ENCODE results near the gene ARHGAP15. TPM values are rescaled to one million over a fixed set of nuclear protein-coding genes. Genes with fewer than 3 reads are reported as not detected.

Gene ARHGAP15
- total RNA-seq, 4 donors from 2014 or later = 3.4 to 9.3 (median 6.4) TPM

GRCh38 chr2:143558665-143559064 lies 429.4 kb downstream of the ARHGAP15 start:
- Histone ChIP-seq H3K27me3 (no peaks in the 10 kb centered on the region), H3K9me3 (no peaks in the 10 kb centered on the region), H3K36me3 (no peaks in the 10 kb centered on the region), H3K4me3 (no peak overlapping the region), H3K27ac (peak overlapping the region in 1 of 4 donors; percentile 17), H3K4me1 (peaks cover 0 to 8% (median 0%) of the 10 kb centered on the region in 3 donors)
- no peak for TF ChIP-seq POLR2AphosphoS5 (IDR thresholded peaks at IDR 0.05)
- TF ChIP-seq EP300 (IDR thresholded peaks at IDR 0.05) = no peak
- no peak for TF ChIP-seq POLR2A (IDR thresholded peaks at IDR 0.05)
- TF ChIP-seq CTCF (IDR thresholded peaks at IDR 0.05) = no peak
- ATAC-seq = peak; percentile 48
- 67 to 100% methylated on average over 1 of the region's 1 CpG for WGBS, 2 donors (ENCODE audit: low coverage in 1 of 2)

DNA sequence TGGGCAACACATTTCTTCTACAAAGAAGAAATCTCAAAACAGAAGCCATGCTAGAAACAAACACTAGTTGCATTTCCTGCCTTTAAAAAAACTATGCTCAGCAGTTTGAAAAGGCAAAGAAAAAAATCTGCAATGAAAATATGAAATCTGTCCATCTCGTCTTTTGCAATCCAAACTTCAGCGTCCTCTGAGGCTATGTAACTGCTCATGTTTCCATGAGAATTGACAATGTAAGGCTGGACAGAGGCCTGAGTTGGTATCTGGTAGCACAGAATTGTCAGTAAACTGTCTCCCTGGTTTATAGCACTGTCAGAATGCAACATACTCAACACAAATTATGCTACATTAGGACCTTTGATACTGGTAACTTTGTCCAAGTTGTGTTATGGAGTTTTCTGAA lies 429.9 kb downstream of the ARHGAP15 start:
- no peak for TF ChIP-seq POLR2AphosphoS5 (IDR thresholded peaks at IDR 0.05)
- no peak for TF ChIP-seq POLR2A (IDR thresholded peaks at IDR 0.05)
- no peak for TF ChIP-seq EP300 (IDR thresholded peaks at IDR 0.05)
- WGBS, 2 donors (ENCODE audit: low coverage in 1 of 2) = 20 to 50% methylated on average over 1 to 2 of the region's 2 CpGs
- no peaks in the 10 kb centered on the region for H3K9me3 ChIP-seq
- no peak for ATAC-seq
- H3K4me1 ChIP-seq = peaks cover 0 to 8% (median 0%) of the 10 kb centered on the region in 3 donors
- no peaks in the 10 kb centered on the region for H3K36me3 ChIP-seq
- H3K4me3 ChIP-seq = no peak overlapping the region
- H3K27me3 ChIP-seq = no peaks in the 10 kb centered on the region
- peak overlapping the region in 1 of 4 donors; percentile 17 for H3K27ac ChIP-seq

- no peak for ATAC-seq
- Histone ChIP-seq H3K4me1 (peaks cover 0 to 8% (median 0%) of the 10 kb centered on the region in 3 donors), H3K27ac (no peak overlapping the region), H3K27me3 (no peaks in the 10 kb centered on the region), H3K36me3 (no peaks in the 10 kb centered on the region), H3K9me3 (no peaks in the 10 kb centered on the region), H3K4me3 (no peak overlapping the region)
- 93 to 95% methylated on average over 6 to 7 of the region's 7 CpGs for WGBS, 2 donors (ENCODE audit: low coverage in 1 of 2)
- TF ChIP-seq CTCF (IDR thresholded peaks at IDR 0.05) (no peak), POLR2AphosphoS5 (IDR thresholded peaks at IDR 0.05) (no peak), POLR2A (IDR thresholded peaks at IDR 0.05) (no peak)
Measured at GRCh38 chr2:143560724-143561123, 431.5 kb downstream of the ARHGAP15 start.

DNA sequence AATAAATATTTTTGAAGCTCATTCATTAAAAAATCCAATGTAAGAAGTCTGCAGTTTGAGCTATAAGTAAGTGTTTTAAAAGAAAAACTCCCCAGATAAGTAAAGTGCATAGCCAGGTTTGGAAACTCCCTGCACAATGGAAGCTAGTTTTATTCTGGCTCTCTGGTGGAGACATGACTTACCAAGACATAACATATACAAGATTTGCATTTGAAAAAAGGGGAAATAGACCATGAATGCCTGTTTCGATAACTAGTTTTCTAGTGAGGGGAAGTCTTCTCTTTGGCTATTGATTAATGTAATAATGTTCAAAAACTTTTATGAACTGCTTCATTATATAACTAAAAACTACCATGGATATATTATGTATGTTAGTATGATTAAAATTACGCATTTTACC lies 435.2 kb downstream of the ARHGAP15 start:
- Histone ChIP-seq H3K27me3 (no peaks in the 10 kb centered on the region), H3K4me3 (no peak overlapping the region), H3K4me1 (no peaks in the 10 kb centered on the region), H3K36me3 (no peaks in the 10 kb centered on the region), H3K9me3 (no peaks in the 10 kb centered on the region), H3K27ac (no peak overlapping the region)
- WGBS, 2 donors (ENCODE audit: low coverage in 1 of 2) = 100% methylated on average over 2 of the region's 2 CpGs
- TF ChIP-seq POLR2A (IDR thresholded peaks at IDR 0.05) (no peak), EP300 (IDR thresholded peaks at IDR 0.05) (no peak), CTCF (IDR thresholded peaks at IDR 0.05) (no peak), POLR2AphosphoS5 (IDR thresholded peaks at IDR 0.05) (no peak)
- ATAC-seq = no peak

DNA sequence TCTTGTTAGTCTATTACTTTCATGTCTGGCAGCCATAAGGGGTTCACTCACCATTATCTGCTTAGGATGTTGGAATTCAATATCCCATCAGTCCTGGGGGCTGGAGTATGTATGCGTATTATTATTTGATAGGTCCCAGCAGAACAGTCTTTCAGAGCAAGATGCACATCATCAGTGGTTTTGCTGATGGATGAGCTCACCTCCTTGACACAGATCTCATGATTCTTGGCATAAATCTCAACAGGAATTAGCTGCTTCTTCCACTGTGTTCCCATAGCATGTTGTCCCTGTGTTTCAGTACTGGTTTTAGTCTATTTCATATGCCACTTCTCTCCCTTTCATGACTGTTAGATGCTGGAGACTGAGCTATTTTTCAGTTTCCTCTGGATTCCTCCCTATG lies 442.5 kb downstream of the ARHGAP15 start:
- WGBS, 2 donors (ENCODE audit: low coverage in 1 of 2) = 100% methylated on average over 1 of the region's 1 CpG; no CpG with 5 or more reads in 1 of the 2 donors
- ATAC-seq = no peak
- Histone ChIP-seq H3K36me3 (no peaks in the 10 kb centered on the region), H3K4me3 (no peak overlapping the region), H3K9me3 (no peaks in the 10 kb centered on the region), H3K27ac (no peak overlapping the region), H3K27me3 (no peaks in the 10 kb centered on the region), H3K4me1 (no peaks in the 10 kb centered on the region)
- no peak for TF ChIP-seq CTCF (IDR thresholded peaks at IDR 0.05)
- TF ChIP-seq EP300 (IDR thresholded peaks at IDR 0.05) = no peak
- TF ChIP-seq POLR2A (IDR thresholded peaks at IDR 0.05) = no peak
- TF ChIP-seq POLR2AphosphoS5 (IDR thresholded peaks at IDR 0.05) = no peak

Measured in gastroesophageal sphincter (tissue), 4 donors.